Activated CD4-positive, alpha-beta T cell treated with anti-CD3 and anti-CD28 coated beads, Interleukin-2, amount 10 ng/mL, durations not matched to agents 24 days and 14 days (primary cell): ENCODE data around the gene RPP14. TPM values are rescaled to one million over a fixed set of nuclear protein-coding genes. Genes with fewer than 3 reads are reported as not detected.
"Not testable (repeated sequence)": the region's sequence is repeated elsewhere in the genome, so short reads cannot be mapped to it uniquely, and the experiment has no call there.

Experiments used
- DNase-seq: peaks from one replicate; pipeline ENCODE4 v3.0.0; 2022
- H3K27ac Mint-ChIP-seq: one replicate; pipeline ENCODE4 v1.8.0; 2022; ENCODE audit warnings: mild to moderate bottlenecking, mixed read lengths
- H3K27me3 Mint-ChIP-seq: one replicate; pipeline ENCODE4 v1.8.0; 2022; ENCODE audit warnings: mixed read lengths
- H3K36me3 Mint-ChIP-seq: one replicate; pipeline ENCODE4 v1.8.0; 2022; ENCODE audit warnings: low read depth, mild to moderate bottlenecking, mixed read lengths
- H3K4me1 Mint-ChIP-seq: one replicate; pipeline ENCODE4 v1.8.0; 2021; ENCODE audit warnings: mixed read lengths
- H3K4me3 Mint-ChIP-seq: one replicate; pipeline ENCODE4 v1.8.0; 2022; ENCODE audit warnings: mild to moderate bottlenecking, moderate library complexity, mixed read lengths
- H3K9me3 Mint-ChIP-seq: one replicate; pipeline ENCODE4 v1.8.0; 2021; ENCODE audit warnings: mixed read lengths
- intact Hi-C: fragments of 100-400 bp; cut with micrococcal nuclease; formaldehyde crosslinking; loops from one replicate; pipeline ENCODE4 v1.15.1; 2023
- total RNA-seq: library from RNA; stranded (reverse); gene quantifications from 2 replicates; pipeline ENCODE4 v1.2.3, GENCODE V29; 2022

The RPP14 gene
- total RNA-seq, 1 donor from 2014 or later: 25.2 TPM

DNA sequence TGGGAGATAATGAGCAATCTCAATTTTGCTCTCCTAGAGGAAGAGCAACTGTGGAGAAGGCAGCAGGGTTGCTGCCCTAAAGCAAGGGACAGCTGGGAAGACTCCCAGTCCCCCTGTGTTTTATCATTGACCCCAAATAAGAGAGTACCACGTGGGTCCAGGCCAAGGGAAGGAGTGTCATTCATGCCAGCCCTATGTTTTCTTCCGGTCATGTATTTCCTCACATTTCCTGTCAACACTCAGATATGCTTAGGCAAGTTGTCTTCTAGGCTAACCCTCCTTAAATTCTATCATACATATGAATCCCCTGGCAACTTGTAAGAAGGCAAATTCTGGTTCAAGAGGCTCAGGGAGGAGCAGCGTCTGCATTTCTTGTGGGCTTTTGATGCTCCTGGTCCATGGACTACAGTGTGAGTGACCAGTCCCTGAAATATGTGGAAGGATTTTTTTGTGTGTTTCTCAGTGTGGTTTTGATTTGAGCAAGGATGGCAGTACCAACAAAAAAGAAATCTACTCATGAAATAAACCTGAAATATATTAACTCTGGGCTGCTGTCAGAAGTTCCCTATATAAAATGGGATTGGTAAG lies 31.9 kb upstream of the RPP14 start:
- Mint-ChIP-seq H3K27ac (no peak overlapping the region), H3K4me1 (peaks cover 6% of the 10 kb centered on the region), H3K4me3 (no peak overlapping the region), H3K36me3 (peaks cover 28% of the 10 kb centered on the region), H3K27me3 (no peaks in the 10 kb centered on the region), H3K9me3 (no peaks in the 10 kb centered on the region)
- intact Hi-C loops: no loop called here
- no peak for DNase-seq

- no peak for DNase-seq
- intact Hi-C loops: no loop called here
Observed at GRCh38 chr3:58281069-58281468, 25.0 kb upstream of the RPP14 start.

DNA sequence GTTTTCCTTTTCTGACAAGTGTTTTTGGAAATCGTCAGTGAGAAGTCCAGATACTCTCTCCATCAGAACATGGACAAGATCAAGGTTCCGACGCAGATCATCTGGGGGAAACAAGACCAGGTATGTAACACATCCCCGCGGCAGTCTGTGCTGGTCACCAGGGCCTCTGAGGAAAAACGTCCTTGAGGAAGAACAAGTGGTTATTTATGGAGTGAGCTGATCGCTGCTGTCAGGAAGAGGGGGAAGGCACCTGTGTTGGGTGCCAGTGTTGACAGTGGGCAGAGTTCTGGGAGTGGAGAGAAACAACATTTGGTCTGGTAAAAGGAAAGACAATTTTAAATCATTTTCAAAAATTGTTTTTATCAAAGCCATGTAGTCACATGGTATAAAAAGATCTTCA lies 20.7 kb upstream of the RPP14 start:
- DNase-seq: no peak
- Mint-ChIP-seq H3K27ac (no peak overlapping the region), H3K4me1 (no peaks in the 10 kb centered on the region), H3K27me3 (no peaks in the 10 kb centered on the region), H3K4me3 (no peak overlapping the region), H3K9me3 (no peaks in the 10 kb centered on the region), H3K36me3 (peaks cover 5% of the 10 kb centered on the region)
- intact Hi-C loops: no loop called here

More at GRCh38 chr3:58281069-58281468, 25.0 kb upstream of the RPP14 start:
- Mint-ChIP-seq H3K36me3 (peaks cover 17% of the 10 kb centered on the region), H3K4me3 (no peak overlapping the region), H3K9me3 (no peaks in the 10 kb centered on the region), H3K27me3 (no peaks in the 10 kb centered on the region), H3K4me1 (no peaks in the 10 kb centered on the region), H3K27ac (no peak overlapping the region)

GRCh38 chr3:58287354-58287753 lies 18.7 kb upstream of the RPP14 start:
- Mint-ChIP-seq H3K27me3 (no peaks in the 10 kb centered on the region), H3K4me1 (no peaks in the 10 kb centered on the region), H3K4me3 (no peak overlapping the region), H3K9me3 (no peaks in the 10 kb centered on the region), H3K27ac (no peak overlapping the region), H3K36me3 (peaks cover 2% of the 10 kb centered on the region)
- intact Hi-C loops: no loop called here
- no peak for DNase-seq

GRCh38 chr3:58288011-58288728 lies 17.9 kb upstream of the RPP14 start:
- intact Hi-C loops: no loop called here
- Mint-ChIP-seq H3K27ac (no peak overlapping the region), H3K36me3 (peaks cover 2% of the 10 kb centered on the region), H3K4me1 (no peaks in the 10 kb centered on the region), H3K4me3 (no peak overlapping the region), H3K9me3 (no peaks in the 10 kb centered on the region), H3K27me3 (no peaks in the 10 kb centered on the region)
- no peak for DNase-seq

- H3K27me3 Mint-ChIP-seq, H3K4me3 Mint-ChIP-seq, intact Hi-C loops, H3K9me3 Mint-ChIP-seq, H3K36me3 Mint-ChIP-seq, DNase-seq, H3K4me1 Mint-ChIP-seq, H3K27ac Mint-ChIP-seq: not testable (repeated sequence)
Observed at GRCh38 chr3:58288964-58289613, 17.0 kb upstream of the RPP14 start.

- H3K27ac Mint-ChIP-seq, intact Hi-C loops, H3K27me3 Mint-ChIP-seq, H3K36me3 Mint-ChIP-seq, H3K4me1 Mint-ChIP-seq, DNase-seq, H3K9me3 Mint-ChIP-seq, H3K4me3 Mint-ChIP-seq: not testable (repeated sequence)
Observed at GRCh38 chr3:58290446-58290845, 15.6 kb upstream of the RPP14 start.

GRCh38 chr3:58291671-58292338 lies 14.2 kb upstream of the RPP14 start:
- no peaks in the 10 kb centered on the region for H3K9me3 Mint-ChIP-seq
- H3K4me3 Mint-ChIP-seq: no peak overlapping the region
- no peaks in the 10 kb centered on the region for H3K27me3 Mint-ChIP-seq
- intact Hi-C loops: no loop called here
- H3K27ac Mint-ChIP-seq: no peak overlapping the region
- H3K4me1 Mint-ChIP-seq: no peaks in the 10 kb centered on the region
- H3K36me3 Mint-ChIP-seq: no peaks in the 10 kb centered on the region
- no peak for DNase-seq

GRCh38 chr3:58292866-58293265 lies 13.2 kb upstream of the RPP14 start:
- H3K4me3 Mint-ChIP-seq: no peak overlapping the region
- H3K27me3 Mint-ChIP-seq: no peaks in the 10 kb centered on the region
- H3K4me1 Mint-ChIP-seq: no peaks in the 10 kb centered on the region
- DNase-seq: no peak
- H3K9me3 Mint-ChIP-seq: no peaks in the 10 kb centered on the region
- intact Hi-C loops: no loop called here
- no peaks in the 10 kb centered on the region for H3K36me3 Mint-ChIP-seq
- H3K27ac Mint-ChIP-seq: no peak overlapping the region

- Mint-ChIP-seq H3K27ac (no peak overlapping the region), H3K9me3 (no peaks in the 10 kb centered on the region), H3K4me1 (no peaks in the 10 kb centered on the region), H3K4me3 (no peak overlapping the region), H3K36me3 (no peaks in the 10 kb centered on the region), H3K27me3 (no peaks in the 10 kb centered on the region)
- intact Hi-C loops: no loop called here
- DNase-seq: no peak
Observed at GRCh38 chr3:58293516-58293915, 12.5 kb upstream of the RPP14 start.

DNA sequence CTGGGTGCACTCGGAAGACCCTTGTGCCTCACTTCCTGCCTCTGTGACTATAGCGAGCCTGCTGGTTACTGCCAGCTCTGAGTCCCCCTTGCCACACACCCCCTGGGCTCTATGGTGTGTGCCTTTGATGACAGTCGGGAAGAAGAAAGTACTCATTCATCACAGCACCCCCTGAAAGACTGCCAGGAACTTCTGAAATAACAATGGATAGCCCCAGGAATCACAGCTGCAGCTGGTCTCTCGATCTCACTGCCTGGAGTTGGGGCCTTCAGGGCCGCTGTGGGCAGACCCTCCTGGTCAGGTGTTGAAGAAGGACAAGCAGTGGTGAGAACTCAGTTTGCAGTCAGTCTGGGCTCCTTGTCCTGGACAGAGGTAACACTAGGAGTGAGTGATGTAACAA lies 9.8 kb upstream of the RPP14 start:
- intact Hi-C loops: no loop called here
- no peak overlapping the region for H3K4me3 Mint-ChIP-seq
- H3K36me3 Mint-ChIP-seq: no peaks in the 10 kb centered on the region
- no peaks in the 10 kb centered on the region for H3K4me1 Mint-ChIP-seq
- no peak overlapping the region for H3K27ac Mint-ChIP-seq
- DNase-seq: no peak
- H3K27me3 Mint-ChIP-seq: peaks cover 10% of the 10 kb centered on the region
- no peaks in the 10 kb centered on the region for H3K9me3 Mint-ChIP-seq

DNA sequence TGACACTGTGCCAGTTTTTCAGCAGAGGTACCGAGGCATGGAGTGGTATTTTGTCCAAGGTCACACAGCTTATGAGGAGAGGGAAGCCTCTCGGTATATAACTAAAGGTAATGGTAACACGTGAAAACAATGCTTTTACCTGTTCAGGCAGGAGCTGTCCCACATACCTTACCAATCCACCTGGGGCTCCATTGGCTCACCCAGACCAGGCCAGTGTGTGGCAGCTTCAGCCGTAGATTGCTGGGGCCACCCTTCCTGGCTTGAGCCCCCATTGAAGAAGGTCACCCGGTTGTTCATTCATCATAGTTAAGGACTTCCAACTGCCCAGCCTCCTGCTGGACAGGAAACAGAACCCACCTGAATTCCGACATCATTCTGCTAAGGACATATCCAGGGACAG lies 9.2 kb upstream of the RPP14 start:
- H3K27me3 Mint-ChIP-seq: peaks cover 11% of the 10 kb centered on the region

DNA sequence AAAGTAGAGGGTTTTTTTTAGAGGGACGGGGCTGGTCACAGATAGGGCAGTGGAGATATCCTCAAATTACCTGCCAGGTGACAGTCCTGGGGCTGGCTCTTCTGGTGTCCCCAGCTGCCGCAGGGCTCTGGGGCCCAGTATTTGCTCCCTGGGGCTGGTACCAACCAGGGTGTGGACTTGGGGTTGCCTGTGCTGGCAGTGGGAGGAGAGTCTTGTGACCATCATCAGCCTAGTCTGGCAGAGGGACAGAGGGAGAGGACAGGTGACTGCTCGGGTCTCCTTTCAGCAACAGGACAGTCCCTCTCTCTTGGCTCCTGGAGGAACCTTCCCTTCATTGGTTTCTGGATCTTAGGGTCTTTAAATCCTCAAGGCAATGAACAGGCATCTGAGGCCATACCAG lies 7.9 kb upstream of the RPP14 start:
- Mint-ChIP-seq H3K9me3 (no peaks in the 10 kb centered on the region), H3K36me3 (no peaks in the 10 kb centered on the region), H3K4me3 (no peak overlapping the region), H3K27me3 (peaks cover 18% of the 10 kb centered on the region), H3K4me1 (no peaks in the 10 kb centered on the region), H3K27ac (no peak overlapping the region)
- intact Hi-C loops: no loop called here
- no peak for DNase-seq

More for the DNA sequence above, 9.2 kb upstream of the RPP14 start:
- no peaks in the 10 kb centered on the region for H3K36me3 Mint-ChIP-seq
- intact Hi-C loops: no loop called here
- no peak overlapping the region for H3K4me3 Mint-ChIP-seq
- H3K27ac Mint-ChIP-seq: no peak overlapping the region
- H3K9me3 Mint-ChIP-seq: no peaks in the 10 kb centered on the region
- DNase-seq: no peak
- no peaks in the 10 kb centered on the region for H3K4me1 Mint-ChIP-seq

DNA sequence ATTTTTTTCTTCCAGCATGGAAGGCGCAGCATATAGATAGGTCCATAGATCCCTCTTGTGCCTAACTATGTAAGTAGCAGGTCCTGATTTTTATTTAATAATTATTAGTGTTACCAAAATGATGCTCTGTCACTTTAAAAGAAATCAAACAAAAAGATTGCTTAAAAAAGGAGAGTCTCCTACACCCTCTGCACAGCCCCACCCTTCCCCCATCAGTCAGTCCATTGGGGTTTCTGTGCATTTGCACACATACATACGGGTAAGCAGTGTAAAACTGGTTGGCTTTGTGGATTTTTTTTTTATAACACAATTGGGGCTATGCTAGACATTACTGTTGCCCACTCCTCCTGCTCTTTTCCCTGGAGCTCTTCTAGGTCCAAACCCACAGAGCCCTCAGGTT lies 7.0 kb upstream of the RPP14 start:
- Mint-ChIP-seq H3K4me1 (no peaks in the 10 kb centered on the region), H3K36me3 (no peaks in the 10 kb centered on the region), H3K9me3 (no peaks in the 10 kb centered on the region), H3K4me3 (no peak overlapping the region), H3K27ac (no peak overlapping the region), H3K27me3 (peaks cover 18% of the 10 kb centered on the region)
- DNase-seq: no peak
- intact Hi-C loops: no loop called here
